BE2C (cell line): ENCODE results near the gene IL9R.
A peak's percentile ranks its signal among the peaks of the same experiment; 100 is the strongest.

ENCODE experiments used
- DNase-seq: peaks from one replicate; pipeline ENCODE4 v3.0.0-alpha.2; 2020
- H3K27me3 ChIP-seq: fragments of 250-450 bp; sonication (Bioruptor Pico); 2 replicates; pipeline ENCODE4 v1.5.1; 2020; ENCODE audit warnings: mild to moderate bottlenecking
- H3K36me3 ChIP-seq: fragments of 250-450 bp; sonication (Bioruptor Pico); 2 replicates; pipeline ENCODE4 v1.5.1; 2020; ENCODE audit warnings: mild to moderate bottlenecking
- H3K4me1 ChIP-seq: fragments of 250-450 bp; sonication (Bioruptor Pico); 2 replicates; pipeline ENCODE4 v1.5.1; 2020
- H3K4me3 ChIP-seq: 2 replicates; pipeline ENCODE4 v1.5.1; 2011; ENCODE audit warnings: low read depth, low read length
- H3K9me3 ChIP-seq: fragments of 250-450 bp; sonication (Bioruptor Pico); 2 replicates; pipeline ENCODE4 v1.5.1; 2020
- CTCF ChIP-seq: IDR thresholded peaks from 2 replicates; pipeline ENCODE4 v1.5.1; 2012; ENCODE audit warnings: mild to moderate bottlenecking, low read depth, low read length

Gene IL9R

GRCh38 chrX:155956649-155957048 is 40.8 kb upstream of the IL9R start:
- TF ChIP-seq CTCF: no peak
- Histone ChIP-seq H3K4me1 (no peaks in the 10 kb centered on the region), H3K27me3 (no peaks in the 10 kb centered on the region), H3K4me3 (no peak overlapping the region), H3K36me3 (no peaks in the 10 kb centered on the region), H3K9me3 (no peaks in the 10 kb centered on the region)
- no peak for DNase-seq

DNA sequence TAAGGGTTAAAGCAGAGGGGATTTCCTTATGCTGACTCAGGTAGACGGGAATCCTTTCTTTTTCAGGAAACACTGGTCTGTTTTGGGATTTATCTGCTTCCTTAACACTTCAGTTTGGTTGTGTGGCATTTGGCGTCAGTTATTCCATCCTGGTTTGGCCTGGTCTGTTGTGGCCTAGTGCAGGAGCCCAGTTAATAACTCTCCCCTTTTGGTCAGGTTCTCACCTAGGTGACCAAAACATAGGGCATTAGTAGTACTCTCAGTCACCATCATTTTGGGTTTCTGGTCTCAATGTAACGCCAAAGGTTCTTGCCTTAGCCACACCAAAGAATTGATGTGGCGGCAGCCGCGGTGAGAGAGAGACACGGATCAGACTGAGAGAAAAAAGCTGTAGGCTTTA is 39.7 kb upstream of the IL9R start:
- no peak for DNase-seq
- H3K36me3 ChIP-seq: no peaks in the 10 kb centered on the region
- no peak overlapping the region for H3K4me3 ChIP-seq
- H3K4me1 ChIP-seq: no peaks in the 10 kb centered on the region
- TF ChIP-seq CTCF: no peak
- no peaks in the 10 kb centered on the region for H3K9me3 ChIP-seq
- no peaks in the 10 kb centered on the region for H3K27me3 ChIP-seq

GRCh38 chrX:155959018-155959587 is 38.4 kb upstream of the IL9R start:
- H3K9me3 ChIP-seq: no peaks in the 10 kb centered on the region
- no peak for DNase-seq

DNA sequence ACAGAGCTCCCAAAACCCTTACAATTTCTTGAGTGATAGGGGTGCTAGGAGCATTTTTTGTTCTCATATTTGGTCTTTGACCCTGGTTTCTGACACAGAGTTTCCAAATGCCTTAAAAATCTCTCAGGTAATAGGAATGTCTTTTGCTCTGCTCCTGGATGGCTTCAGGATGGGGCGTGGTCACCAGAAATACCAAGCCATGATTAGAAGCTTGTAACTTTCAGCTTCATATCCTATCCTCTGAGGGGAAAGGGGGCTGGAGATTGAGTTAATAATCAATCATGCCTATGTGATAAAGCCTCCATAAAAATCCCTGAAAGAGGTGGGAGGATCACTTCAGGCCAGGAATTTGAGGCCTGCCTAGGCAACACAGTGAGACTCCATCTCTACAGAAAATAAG is 34.6 kb upstream of the IL9R start:
- Histone ChIP-seq H3K9me3 (no peaks in the 10 kb centered on the region), H3K27me3 (no peaks in the 10 kb centered on the region), H3K4me1 (no peaks in the 10 kb centered on the region), H3K4me3 (no peak overlapping the region), H3K36me3 (no peaks in the 10 kb centered on the region)
- TF ChIP-seq CTCF: no peak
- no peak for DNase-seq

More at GRCh38 chrX:155959018-155959587, 38.4 kb upstream of the IL9R start:
- H3K4me3 ChIP-seq: no peak overlapping the region
- TF ChIP-seq CTCF: no peak
- H3K27me3 ChIP-seq: no peaks in the 10 kb centered on the region
- H3K4me1 ChIP-seq: no peaks in the 10 kb centered on the region
- H3K36me3 ChIP-seq: no peaks in the 10 kb centered on the region

GRCh38 chrX:155966876-155967275 is 30.6 kb upstream of the IL9R start:
- peak; percentile 72 for TF ChIP-seq CTCF
- Histone ChIP-seq H3K36me3 (no peaks in the 10 kb centered on the region), H3K27me3 (no peaks in the 10 kb centered on the region), H3K4me1 (no peaks in the 10 kb centered on the region), H3K9me3 (no peaks in the 10 kb centered on the region), H3K4me3 (no peak overlapping the region)
- DNase-seq: peak; percentile 52

GRCh38 chrX:155967653-155968325 is 29.7 kb upstream of the IL9R start:
- no peak for TF ChIP-seq CTCF
- Histone ChIP-seq H3K4me3 (no peak overlapping the region), H3K9me3 (no peaks in the 10 kb centered on the region), H3K27me3 (no peaks in the 10 kb centered on the region), H3K36me3 (no peaks in the 10 kb centered on the region), H3K4me1 (no peaks in the 10 kb centered on the region)
- DNase-seq: no peak
